GM23338 (cell line): ENCODE data around the gene TBX3. TPM values are rescaled to one million over a fixed set of nuclear protein-coding genes. Genes with fewer than 3 reads are reported as not detected.
"Not testable (repeated sequence)": the region's sequence is repeated elsewhere in the genome, so short reads cannot be mapped to it uniquely, and the experiment has no call there.

ENCODE experiments used
- ATAC-seq: fragments of 200-7000 bp; cut with Tn5 transposase; 3 replicates; pipeline ENCODE4 v1.9.1; 2020
- DNase-seq: peaks from one replicate; pipeline ENCODE4 v3.0.0-alpha.2; 2015; ENCODE audit warnings: low spot score
- H2AFZ ChIP-seq: fragments of 200-600 bp; sonication (generic); 2 replicates; pipeline ENCODE4 v1.8.0; 2016; ENCODE audit warnings: antibody characterized with exemption, mild to moderate bottlenecking, moderate library complexity
- H3F3A ChIP-seq: fragments of 200-600 bp; sonication (generic); replicated peaks from 2 replicates; pipeline ENCODE4 v1.8.0; 2017; ENCODE audit warnings: antibody characterized with exemption, mixed run types, low read depth
- H3K27ac ChIP-seq: fragments of 200-600 bp; sonication (generic); 2 replicates; pipeline ENCODE4 v1.6.1; 2016; ENCODE audit warnings: low read depth
- H3K27me3 ChIP-seq: fragments of 200-600 bp; sonication (generic); 2 replicates; pipeline ENCODE4 v1.8.0; 2016; ENCODE audit warnings: mild to moderate bottlenecking, mixed run types, moderate library complexity; ENCODE audit not compliant: insufficient read depth
- H3K36me3 ChIP-seq: fragments of 200-600 bp; sonication (generic); 2 replicates; pipeline ENCODE4 v1.8.0; 2016; ENCODE audit warnings: mild to moderate bottlenecking; ENCODE audit not compliant: insufficient read depth
- H3K4me1 ChIP-seq: fragments of 200-600 bp; sonication (generic); 2 replicates; pipeline ENCODE4 v1.8.0; 2016; ENCODE audit warnings: mild to moderate bottlenecking, moderate library complexity; ENCODE audit not compliant: insufficient read depth
- H3K4me2 ChIP-seq: fragments of 200-600 bp; sonication (generic); 2 replicates; pipeline ENCODE4 v1.7.1; 2017; ENCODE audit warnings: mixed run types
- H3K4me3 ChIP-seq: fragments of 200-600 bp; sonication (generic); 2 replicates; pipeline ENCODE4 v1.6.1; 2016; ENCODE audit warnings: mixed run types
- H3K79me2 ChIP-seq: fragments of 200-600 bp; sonication (generic); replicated peaks from 2 replicates; pipeline ENCODE4 v1.8.0; 2017; ENCODE audit warnings: mild to moderate bottlenecking; ENCODE audit not compliant: insufficient read depth
- H3K9me2 ChIP-seq: fragments of 200-600 bp; sonication (generic); 2 replicates; pipeline ENCODE4 v1.8.0; 2017; ENCODE audit not compliant: insufficient read depth
- H4K20me1 ChIP-seq: fragments of 200-600 bp; sonication (generic); replicated peaks from 2 replicates; pipeline ENCODE4 v1.8.0; 2017; ENCODE audit warnings: mild to moderate bottlenecking; ENCODE audit not compliant: insufficient read depth
- H3K27ac Mint-ChIP-seq: 2 replicates; pipeline ENCODE4 v1.8.0; 2020; ENCODE audit warnings: inconsistent platforms, mild to moderate bottlenecking, moderate library complexity, mixed read lengths
- H3K27me3 Mint-ChIP-seq: 3 replicates; pipeline ENCODE4 v1.8.0; 2022; ENCODE audit warnings: low read depth, mild to moderate bottlenecking, moderate library complexity, mixed read lengths, inconsistent platforms; ENCODE audit not compliant: insufficient read depth, poor library complexity
- H3K36me3 Mint-ChIP-seq: 3 replicates; pipeline ENCODE4 v1.8.0; 2021; ENCODE audit warnings: low read depth, mild to moderate bottlenecking, inconsistent platforms, moderate library complexity, mixed read lengths
- H3K4me1 Mint-ChIP-seq: 3 replicates; pipeline ENCODE4 v1.8.0; 2020; ENCODE audit warnings: mild to moderate bottlenecking, inconsistent platforms, mixed read lengths
- H3K4me3 Mint-ChIP-seq: 3 replicates; pipeline ENCODE4 v1.8.0; 2021; ENCODE audit warnings: moderate library complexity, mild to moderate bottlenecking, inconsistent platforms, mixed read lengths
- H3K9me3 Mint-ChIP-seq: 3 replicates; pipeline ENCODE4 v1.8.0; 2020; ENCODE audit warnings: moderate library complexity, mild to moderate bottlenecking, inconsistent platforms, mixed read lengths
- CREB1 ChIP-seq: fragments of 250-450 bp; sonication (Bioruptor Pico); IDR thresholded peaks from 2 replicates; pipeline ENCODE4 v1.5.0; 2020; ENCODE audit warnings: low read depth, mild to moderate bottlenecking, moderate library complexity
- EZH2 ChIP-seq: fragments of 200-600 bp; sonication (generic); IDR thresholded peaks from one replicate; pipeline ENCODE4 v1.8.0; 2017; ENCODE audit warnings: antibody characterized with exemption, mild to moderate bottlenecking, low read depth; ENCODE audit not compliant: unreplicated experiment
- EZH2phosphoT487 ChIP-seq: fragments of 200-600 bp; sonication (generic); IDR thresholded peaks from one replicate; pipeline ENCODE4 v1.8.1; 2018; ENCODE audit warnings: antibody characterized with exemption; ENCODE audit not compliant: unreplicated experiment
- NANOG ChIP-seq: IDR thresholded peaks from 2 replicates; pipeline ENCODE4 v1.6.1; 2016; ENCODE audit warnings: antibody characterized with exemption, borderline replicate concordance
- POLR2AphosphoS5 ChIP-seq: IDR thresholded peaks from 2 replicates; pipeline ENCODE4 v1.6.1; 2016; ENCODE audit warnings: antibody characterized with exemption, low read depth
- STAT1 ChIP-seq: IDR thresholded peaks from one replicate; pipeline ENCODE4 v1.6.1; 2016; ENCODE audit warnings: antibody characterized with exemption; ENCODE audit not compliant: unreplicated experiment
- ZNF331 ChIP-seq: fragments of 250-450 bp; sonication (Bioruptor Pico); IDR thresholded peaks from 2 replicates; pipeline ENCODE4 v1.5.0; 2020; ENCODE audit warnings: low read depth, mild to moderate bottlenecking, moderate library complexity
- polyA plus RNA-seq: library from polyadenylated mRNA; unstranded; fragments of >200 nt; fragmentation: Nextera tagmentation; extraction: Ambion mirVana; gene quantifications from 2 replicates; pipeline ENCODE4 v1.2.1, GENCODE V29; 2016
- total RNA-seq: library from RNA; depleted of rRNA; stranded (reverse); fragments of >200 nt; shearing (Covaris generic); gene quantifications from 2 replicates; pipeline ENCODE4 v1.2.3, GENCODE V29; 2014
- TF ChIP-seq, protein P1 (sequence below), 2 experiments: fragments of 200-600 bp in 1 of 2; sonication (generic) in 1 of 2; conservative IDR thresholded peaks; 2 replicates each; pipeline versions ENCODE4 v1.5.1 to v1.6.1; 2016 to 2017; ENCODE audit warnings: antibody characterized with exemption in 2 of 2, low read depth in 2 of 2, mild to moderate bottlenecking in 2 of 2, moderate library complexity in 1 of 2

TBX3 gene
- total and polyA plus RNA-seq, 2 experiments from 2014 or later, result 0.18 to 0.24 TPM

DNA sequence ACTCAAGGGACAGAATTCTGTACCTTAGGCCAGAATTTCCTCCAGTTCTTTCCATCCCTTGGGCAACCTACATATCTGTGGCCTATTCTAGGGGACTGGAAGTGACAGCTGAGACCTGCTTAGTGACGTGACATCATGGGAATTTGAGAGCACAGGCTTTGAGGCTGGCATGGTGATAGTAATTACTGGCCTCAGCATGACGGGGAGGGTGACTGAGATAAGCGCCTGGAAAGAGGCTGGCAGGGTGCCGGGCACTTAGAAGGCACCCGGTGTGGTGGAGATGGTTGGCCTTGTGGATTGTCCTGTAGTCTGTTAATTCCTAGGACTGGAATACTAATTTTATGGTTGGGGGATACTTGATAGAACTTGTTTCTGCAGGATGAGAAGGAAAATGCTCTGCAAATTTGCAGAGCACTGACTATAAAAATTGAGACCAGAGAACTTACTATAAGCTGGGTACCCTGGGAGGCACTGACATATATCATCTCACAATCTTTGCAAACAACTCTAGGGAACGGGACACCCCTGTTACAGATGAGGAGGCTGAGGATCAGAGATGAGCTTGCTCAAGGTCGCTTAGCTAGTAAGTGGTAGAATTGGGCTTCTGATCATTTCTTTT lies 42.2 kb upstream of the TBX3 start (continued):
- TF ChIP-seq, protein P1, sequence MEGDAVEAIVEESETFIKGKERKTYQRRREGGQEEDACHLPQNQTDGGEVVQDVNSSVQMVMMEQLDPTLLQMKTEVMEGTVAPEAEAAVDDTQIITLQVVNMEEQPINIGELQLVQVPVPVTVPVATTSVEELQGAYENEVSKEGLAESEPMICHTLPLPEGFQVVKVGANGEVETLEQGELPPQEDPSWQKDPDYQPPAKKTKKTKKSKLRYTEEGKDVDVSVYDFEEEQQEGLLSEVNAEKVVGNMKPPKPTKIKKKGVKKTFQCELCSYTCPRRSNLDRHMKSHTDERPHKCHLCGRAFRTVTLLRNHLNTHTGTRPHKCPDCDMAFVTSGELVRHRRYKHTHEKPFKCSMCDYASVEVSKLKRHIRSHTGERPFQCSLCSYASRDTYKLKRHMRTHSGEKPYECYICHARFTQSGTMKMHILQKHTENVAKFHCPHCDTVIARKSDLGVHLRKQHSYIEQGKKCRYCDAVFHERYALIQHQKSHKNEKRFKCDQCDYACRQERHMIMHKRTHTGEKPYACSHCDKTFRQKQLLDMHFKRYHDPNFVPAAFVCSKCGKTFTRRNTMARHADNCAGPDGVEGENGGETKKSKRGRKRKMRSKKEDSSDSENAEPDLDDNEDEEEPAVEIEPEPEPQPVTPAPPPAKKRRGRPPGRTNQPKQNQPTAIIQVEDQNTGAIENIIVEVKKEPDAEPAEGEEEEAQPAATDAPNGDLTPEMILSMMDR (conservative IDR thresholded peaks at IDR 0.05; ENCODE audit: low read depth in 2 of 2), result no peak
- TF ChIP-seq EZH2 (no peak), ZNF331 (CRISPR knock-in tag) (no peak), POLR2AphosphoS5 (no peak)

DNA sequence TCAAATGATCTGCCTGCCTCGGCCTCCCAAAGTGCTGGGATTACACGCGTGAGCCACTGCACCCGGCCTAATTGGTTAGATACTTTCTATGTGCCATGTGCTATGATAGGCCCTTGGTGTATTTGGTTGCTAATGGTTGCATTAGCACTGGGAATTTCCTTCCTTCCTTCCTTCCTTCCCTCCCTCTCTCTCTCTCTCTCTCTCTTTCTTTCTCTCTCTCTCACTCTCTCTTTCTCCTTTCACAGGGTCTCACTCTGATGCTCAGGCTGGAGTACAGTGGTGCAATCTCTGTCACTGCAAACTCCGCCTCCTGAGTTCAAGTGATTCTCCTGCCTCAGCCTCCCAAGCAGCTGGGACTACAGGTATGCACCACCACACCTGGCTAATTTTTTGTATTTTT lies 38.2 kb upstream of the TBX3 start:
- DNase-seq, result not testable (repeated sequence)

DNA sequence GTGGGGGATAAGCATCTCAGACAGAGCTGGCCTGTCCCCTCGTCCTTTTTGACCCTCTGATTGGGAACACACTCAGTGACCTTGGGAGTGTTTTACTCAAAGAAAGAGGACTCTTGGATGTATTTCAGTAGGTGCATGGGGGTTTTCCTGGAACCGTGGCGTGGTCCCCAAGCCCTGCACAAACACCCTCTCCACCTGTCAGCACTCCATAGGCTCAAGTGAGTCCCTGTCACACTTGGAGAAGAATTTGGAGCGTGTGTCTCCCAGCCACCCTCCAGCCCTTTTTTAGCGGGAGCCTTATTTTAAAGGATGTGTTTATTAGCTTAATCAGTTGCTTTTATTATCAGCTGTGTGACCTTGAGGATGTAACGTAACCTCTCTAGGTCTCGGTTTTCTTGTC lies 37.3 kb upstream of the TBX3 start:
- H3F3A ChIP-seq, result no peaks in the 10 kb centered on the region
- no peak overlapping the region for H3K4me3 Mint-ChIP-seq
- peaks cover 1% of the 10 kb centered on the region for H3K27me3 Mint-ChIP-seq
- H3K4me3 ChIP-seq, result no peak overlapping the region
- no peak for TF ChIP-seq POLR2AphosphoS5
- TF ChIP-seq EZH2phosphoT487, result no peak
- TF ChIP-seq EZH2, result no peak
- TF ChIP-seq, protein P1 (conservative IDR thresholded peaks at IDR 0.05; ENCODE audit: low read depth in 2 of 2), result no peak
- TF ChIP-seq NANOG, result no peak
- TF ChIP-seq STAT1, result no peak
- no peak for TF ChIP-seq CREB1 (CRISPR knock-in tag)
- 0 out of 2 replicates have a peak, but pooled peaks cover 4% of the 10 kb centered on the region for H3K9me2 ChIP-seq
- ATAC-seq (no peak), DNase-seq (no peak)
- H3K9me3 Mint-ChIP-seq, result no peaks in the 10 kb centered on the region
- H2AFZ ChIP-seq, result no peak overlapping the region
- H3K36me3 ChIP-seq, result no peaks in the 10 kb centered on the region
- H3K4me2 ChIP-seq, result no peak overlapping the region
- no peaks in the 10 kb centered on the region for H3K27me3 ChIP-seq
- no peaks in the 10 kb centered on the region for H3K36me3 Mint-ChIP-seq
- no peak overlapping the region for H3K27ac ChIP-seq
- no peak overlapping the region for H3K27ac Mint-ChIP-seq
- H4K20me1 ChIP-seq, result no peaks in the 10 kb centered on the region
- H3K4me1 ChIP-seq, result no peaks in the 10 kb centered on the region
- H3K79me2 ChIP-seq, result no peaks in the 10 kb centered on the region
- H3K4me1 Mint-ChIP-seq, result no peaks in the 10 kb centered on the region

More for the DNA sequence above, 38.2 kb upstream of the TBX3 start:
- not testable (repeated sequence) for H3F3A ChIP-seq, H3K27ac ChIP-seq, H3K4me2 ChIP-seq, H3K27me3 Mint-ChIP-seq, H2AFZ ChIP-seq, H3K4me1 ChIP-seq, H3K4me1 Mint-ChIP-seq, H3K4me3 Mint-ChIP-seq, H3K36me3 ChIP-seq, H3K27ac Mint-ChIP-seq, H3K9me2 ChIP-seq, ATAC-seq, H3K4me3 ChIP-seq, H3K27me3 ChIP-seq, H3K9me3 Mint-ChIP-seq, H4K20me1 ChIP-seq, H3K36me3 Mint-ChIP-seq, H3K79me2 ChIP-seq
